HG03439 (cell line): Measurements from ENCODE around the gene RNF151.

Experiments used
- ATAC-seq: cut with Tn5 transposase; IDR thresholded peaks from one replicate; pipeline ENCODE4 v1.9.1; 2021; ENCODE audit warnings: mild to moderate bottlenecking, moderate library complexity; ENCODE audit not compliant: unreplicated experiment

Gene RNF151

GRCh38 chr16:1976216-1976520 is 9.5 kb downstream of the RNF151 start:
- no peak for ATAC-seq

GRCh38 chr16:1976951-1977874 is 10.6 kb downstream of the RNF151 start:
- ATAC-seq, result no peak

DNA sequence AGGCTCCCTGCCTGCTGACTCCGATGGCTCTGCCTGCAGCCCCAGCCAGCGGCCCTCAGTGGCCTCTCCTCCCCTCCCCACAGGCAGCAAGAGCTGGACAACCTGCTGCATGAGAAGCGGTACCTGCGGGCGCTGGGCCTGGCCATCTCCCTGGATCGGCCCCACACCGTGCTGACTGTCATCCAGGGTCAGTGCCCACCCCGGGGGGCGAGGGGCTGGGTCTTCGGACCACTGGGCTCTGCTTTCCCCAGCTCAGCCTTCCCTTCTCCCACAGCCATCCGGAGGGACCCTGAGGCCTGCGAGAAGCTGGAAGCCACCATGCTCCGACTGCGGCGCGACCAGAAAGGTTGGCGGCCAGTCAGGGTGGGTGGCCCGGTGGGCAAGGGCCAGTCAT is 11.2 kb downstream of the RNF151 start:
- ATAC-seq, result no peak

DNA sequence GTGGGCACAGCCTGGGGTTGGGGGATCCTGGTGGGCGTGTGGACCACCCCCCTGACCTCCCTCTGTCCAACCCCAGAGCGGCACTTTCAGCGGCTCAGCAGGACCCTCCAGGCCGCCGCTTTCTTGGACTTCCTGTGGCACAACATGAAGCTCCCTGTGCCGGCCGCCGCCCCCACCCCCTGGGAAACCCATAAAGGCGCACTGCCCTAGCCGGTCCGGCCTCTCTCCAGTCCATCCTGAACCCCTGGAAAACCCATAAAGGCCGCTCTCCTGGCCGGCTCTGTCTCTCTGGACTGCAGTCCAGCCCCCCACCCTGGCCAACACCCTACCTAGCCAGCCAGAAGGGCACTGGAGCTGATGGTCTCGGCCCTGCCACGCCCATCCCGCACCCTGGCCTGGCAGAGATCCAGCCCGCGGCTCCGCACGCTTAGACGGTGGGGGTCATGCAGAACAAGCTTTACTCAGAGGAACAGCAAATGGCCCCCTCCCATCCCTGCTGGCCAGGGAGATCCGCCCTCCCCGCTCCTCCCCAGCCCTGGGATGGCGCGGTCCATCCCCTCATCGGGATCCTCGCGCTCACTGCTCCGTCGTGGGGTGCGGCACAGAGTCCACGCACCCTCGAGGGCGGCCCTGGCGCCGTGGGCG is 11.9 kb downstream of the RNF151 start:
- ATAC-seq, result no peak

GRCh38 chr16:1979271-1980029 is 12.8 kb downstream of the RNF151 start:
- no peak for ATAC-seq

DNA sequence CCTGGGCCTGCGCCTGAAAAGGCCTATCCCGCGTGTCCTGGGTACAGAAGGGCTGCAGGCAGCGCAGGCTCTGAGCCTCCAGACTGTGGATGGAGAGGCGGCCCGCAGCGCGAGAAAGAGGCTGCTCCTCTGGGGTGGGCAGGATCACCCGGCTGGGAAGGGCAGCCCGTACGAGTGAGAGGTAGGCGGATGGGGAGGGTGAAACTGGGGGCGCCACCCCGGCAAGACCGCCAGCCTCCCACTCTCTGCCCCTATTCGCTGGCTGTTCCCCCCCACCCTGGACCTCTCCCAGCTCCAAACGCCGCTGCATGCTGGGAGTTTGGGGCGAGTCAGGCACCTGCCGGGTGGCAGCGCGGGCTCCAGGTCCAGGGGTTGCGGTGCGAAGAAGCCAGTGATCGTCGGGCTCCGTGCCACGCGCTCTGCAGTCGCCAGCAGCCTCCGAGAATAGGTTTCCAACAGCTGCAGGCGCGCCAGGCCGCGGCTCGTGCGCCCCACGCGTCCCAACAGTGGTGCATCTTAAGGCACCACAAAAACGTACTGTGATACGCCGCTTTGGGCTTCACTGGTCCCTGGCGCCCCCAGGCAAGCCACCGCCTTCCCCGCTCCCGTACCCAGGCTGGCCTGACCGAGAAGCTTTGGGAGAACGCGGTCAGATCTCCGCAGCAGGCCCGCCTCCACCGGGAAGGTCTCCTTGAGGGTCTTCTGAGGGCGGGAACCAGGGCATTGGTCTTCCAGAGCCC is 13.5 kb downstream of the RNF151 start:
- no peak for ATAC-seq

DNA sequence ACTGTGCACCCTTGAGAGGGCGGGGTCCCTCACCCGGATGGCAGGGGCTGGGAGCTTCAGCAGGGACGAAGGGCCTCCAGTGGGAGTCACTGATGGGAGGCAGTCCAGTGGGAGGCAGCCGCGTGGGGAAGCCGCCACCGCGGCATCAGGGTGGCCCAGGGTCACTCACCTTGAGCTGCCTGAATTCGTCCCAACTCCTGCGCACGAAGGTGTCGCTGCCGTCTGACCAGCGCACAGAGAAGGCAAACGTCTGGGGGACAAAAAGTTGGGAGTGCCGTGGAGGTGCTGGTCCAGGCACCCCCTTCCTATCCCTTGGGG is 14.1 kb downstream of the RNF151 start:
- no peak for ATAC-seq

DNA sequence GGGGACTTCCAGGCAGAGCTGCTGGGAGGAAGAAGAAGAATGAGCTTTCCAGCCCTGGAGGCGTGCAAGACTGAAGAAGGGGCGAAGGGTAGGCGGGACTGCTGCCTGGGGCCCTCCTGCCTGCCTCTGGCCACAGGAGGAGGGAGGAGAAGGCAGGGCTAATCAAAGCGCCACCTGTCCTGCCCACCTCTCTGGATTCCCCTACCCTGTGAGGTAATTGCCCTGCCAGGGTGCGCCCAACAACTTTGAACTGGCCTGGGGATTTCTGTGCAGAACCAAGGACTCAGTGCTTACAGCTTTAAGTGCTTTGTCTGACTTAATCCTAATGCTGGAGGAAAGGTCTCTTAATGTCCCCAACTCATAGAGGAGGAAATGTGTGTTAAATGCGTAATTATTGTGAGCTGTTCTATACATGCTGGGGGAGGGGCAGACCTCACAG is 14.8 kb downstream of the RNF151 start, which contains the start of gene NOXO1:
NOXO1 (minus strand) TSS at position 72 of the 439 bp plus-strand sequence. CDS start 290 bp downstream, outside the sequence.
- no peak for ATAC-seq

DNA sequence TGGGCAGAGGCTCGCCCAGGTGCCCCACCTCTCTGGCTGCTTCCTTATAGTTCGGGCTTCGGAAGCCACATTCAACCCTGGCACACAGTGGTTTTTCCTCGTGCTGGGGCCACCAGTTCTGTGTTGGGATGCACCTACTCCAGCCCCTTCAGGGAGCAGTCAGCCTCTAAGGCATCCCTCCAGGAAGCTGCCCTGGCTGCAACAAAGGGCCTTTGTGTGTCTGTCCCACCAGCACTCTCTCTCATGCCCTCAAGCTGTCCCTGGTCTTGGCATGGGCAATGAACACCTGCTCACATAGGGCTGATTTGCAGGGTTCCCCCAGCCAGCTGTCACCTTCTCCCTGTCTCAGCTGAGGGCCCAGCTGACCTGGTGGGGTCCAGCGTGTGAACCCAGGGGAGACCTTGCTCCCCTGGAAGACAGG is 15.4 kb downstream of the RNF151 start:
- no peak for ATAC-seq

- ATAC-seq, result no peak
Measured at GRCh38 chr16:1982991-1983543, 16.4 kb downstream of the RNF151 start.

GRCh38 chr16:1983544-1984346 is 17.1 kb downstream of the RNF151 start, which contains the start of gene GFER:
TSS of gene GFER (plus strand) at chr16:1984193. CDS start at chr16:1984219, 26 bp downstream.
- ATAC-seq, result peak; percentile 73

- no peak for ATAC-seq
Measured at GRCh38 chr16:1984347-1985225, 17.9 kb downstream of the RNF151 start.

GRCh38 chr16:1985466-1986150 is 19.0 kb downstream of the RNF151 start:
- no peak for ATAC-seq

- ATAC-seq, result no peak
Measured at GRCh38 chr16:1987198-1987597, 20.5 kb downstream of the RNF151 start.

DNA sequence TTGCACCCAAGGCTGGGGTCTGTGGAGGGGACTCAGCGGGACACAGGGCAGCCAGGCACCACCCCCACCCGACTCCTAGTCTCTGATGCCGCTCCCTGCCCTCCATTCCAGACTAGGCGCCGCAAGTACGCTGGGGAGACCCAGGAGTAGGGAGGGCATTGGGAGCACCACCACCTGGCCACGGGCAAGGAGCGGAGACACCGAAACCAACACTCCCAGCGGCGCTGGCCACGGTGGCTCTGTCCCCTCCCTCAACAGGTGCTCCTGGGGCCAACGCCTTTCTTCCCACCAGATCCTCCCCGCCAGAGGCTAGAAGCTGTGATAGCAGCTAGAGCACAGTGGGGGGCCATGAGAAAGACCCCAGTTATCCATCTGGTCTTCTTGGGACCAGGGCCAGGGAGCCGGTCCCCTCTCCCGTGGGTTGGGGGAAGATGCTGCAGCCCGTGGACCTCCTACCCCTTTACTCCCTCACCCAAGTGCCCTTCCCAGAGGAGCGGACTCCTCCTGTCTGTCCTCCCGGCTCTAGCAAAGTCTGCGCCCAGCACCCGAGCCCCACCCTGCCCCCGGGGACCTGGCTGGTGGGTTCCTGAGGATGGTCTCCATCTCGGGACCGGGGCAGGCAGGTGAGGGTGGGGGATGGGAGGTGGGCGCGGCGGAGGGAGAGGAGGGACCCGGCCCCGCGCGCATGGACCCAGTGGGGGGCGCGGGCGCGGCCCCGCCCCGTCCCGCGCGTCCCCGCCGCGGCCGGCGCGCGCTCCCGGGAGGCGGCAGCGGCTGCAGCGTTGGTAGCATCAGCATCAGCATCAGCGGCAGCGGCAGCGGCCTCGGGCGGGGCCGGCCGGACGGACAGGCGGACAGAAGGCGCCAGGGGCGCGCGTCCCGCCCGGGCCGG is 22.8 kb downstream of the RNF151 start, which contains the start of gene SYNGR3:
SYNGR3 (plus strand) TSS at position 762 of the 892 bp plus-strand sequence. CDS start 133 bp downstream, outside the sequence.
- ATAC-seq, result no peak

GRCh38 chr16:1990101-1990350 is 23.4 kb downstream of the RNF151 start:
- ATAC-seq, result no peak
